HG03135 (cell line): Measurements from ENCODE around the gene IFIT3.

Experiments
- ATAC-seq: cut with Tn5 transposase; IDR thresholded peaks from one replicate; pipeline ENCODE4 v1.9.1; 2021; ENCODE audit warnings: mild to moderate bottlenecking, moderate library complexity; ENCODE audit not compliant: unreplicated experiment

IFIT3 gene

DNA sequence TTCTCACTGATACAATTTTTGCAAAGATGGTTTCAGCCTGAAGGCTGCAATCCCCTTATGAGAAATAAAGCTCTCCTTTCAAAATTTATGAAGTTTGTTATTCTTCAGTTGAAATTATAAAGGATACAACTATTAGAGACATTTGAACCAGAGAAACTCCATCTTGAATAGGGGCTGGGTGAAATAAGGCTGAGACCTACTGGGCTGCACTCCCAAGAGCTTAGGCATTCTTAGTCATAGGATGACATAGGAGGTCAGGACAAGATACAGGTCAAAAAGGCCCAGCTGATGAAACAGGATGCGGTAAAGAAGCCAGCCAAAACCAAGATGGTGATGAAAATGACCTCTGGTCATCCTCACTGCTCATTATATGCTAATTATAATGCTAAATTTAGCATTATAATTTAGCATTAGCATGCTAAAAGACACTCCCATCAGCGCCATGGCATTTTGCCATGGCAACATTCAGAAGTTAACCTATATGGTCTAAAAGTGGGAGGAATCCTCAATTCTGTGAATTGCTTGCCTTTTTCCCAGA, 27.7 kb downstream of the IFIT3 start:
- ATAC-seq: no peak

GRCh38 chr10:89357096-89357495, 29.3 kb downstream of the IFIT3 start:
- ATAC-seq: no peak

DNA sequence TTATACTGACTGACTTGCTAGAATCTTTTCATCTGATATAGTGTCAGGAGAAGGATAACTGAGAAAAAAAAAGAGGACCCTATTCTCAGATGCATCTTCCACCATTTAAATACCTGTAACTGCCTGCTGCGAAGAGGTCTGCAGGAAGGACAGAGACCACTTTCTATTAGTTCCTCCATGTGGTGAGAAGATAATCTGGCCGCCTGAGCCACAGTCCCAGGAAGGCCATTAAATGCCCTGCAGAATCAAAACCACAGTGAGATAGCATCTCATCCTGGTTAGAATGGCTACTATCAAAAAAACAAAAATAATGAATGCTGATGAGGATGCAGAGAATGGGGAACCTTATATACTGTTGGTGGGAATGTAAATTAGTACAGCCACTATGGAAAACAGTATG, 30.2 kb downstream of the IFIT3 start:
- ATAC-seq: no peak

GRCh38 chr10:89360157-89360556, 32.4 kb downstream of the IFIT3 start:
- no peak for ATAC-seq

GRCh38 chr10:89362929-89363328, 35.1 kb downstream of the IFIT3 start:
- no peak for ATAC-seq

- ATAC-seq: no peak
Observed at GRCh38 chr10:89363729-89364442, 36.1 kb downstream of the IFIT3 start.

DNA sequence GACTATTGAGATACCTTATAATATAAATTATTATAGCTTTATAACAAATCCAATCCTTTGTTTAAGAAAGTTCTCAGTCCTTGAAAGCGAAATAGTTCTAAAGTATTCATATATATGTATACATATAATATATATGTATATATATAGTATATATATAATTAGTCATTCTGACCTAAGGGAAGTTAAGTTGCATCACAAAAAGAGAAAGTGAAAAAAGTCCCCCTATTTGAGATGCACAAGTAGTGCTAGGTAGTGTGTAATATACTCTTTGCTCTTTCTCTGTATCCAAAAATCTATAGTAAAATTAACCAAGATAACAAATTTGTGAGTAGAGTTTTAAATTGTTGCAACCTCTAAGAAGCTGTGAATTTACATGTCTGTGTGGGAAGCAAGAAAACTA, 36.7 kb downstream of the IFIT3 start:
- ATAC-seq: no peak

DNA sequence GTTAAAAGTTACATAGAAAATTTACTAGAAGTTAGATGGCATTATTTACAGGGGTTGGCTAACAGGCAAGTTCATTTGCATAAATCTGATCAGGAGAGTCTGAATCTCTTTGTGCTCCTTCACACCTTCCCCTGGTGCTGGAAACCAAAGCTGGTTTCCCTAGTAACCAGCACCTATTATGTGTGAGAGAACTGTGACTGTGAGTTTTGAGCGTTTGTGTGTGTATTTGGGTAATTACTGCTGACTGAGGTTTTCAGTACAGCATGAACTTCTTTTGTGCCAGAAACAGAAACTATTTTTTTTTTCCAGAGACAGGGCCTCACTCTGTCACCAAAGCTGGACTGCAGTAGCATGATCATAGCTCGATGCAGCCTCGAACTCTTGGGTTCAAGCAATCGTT, 39.7 kb downstream of the IFIT3 start:
- peak; percentile 80 for ATAC-seq

- no peak for ATAC-seq
Observed at GRCh38 chr10:89368129-89368528, 40.3 kb downstream of the IFIT3 start.

GRCh38 chr10:89369156-89370105, 41.6 kb downstream of the IFIT3 start:
- no peak for ATAC-seq

DNA sequence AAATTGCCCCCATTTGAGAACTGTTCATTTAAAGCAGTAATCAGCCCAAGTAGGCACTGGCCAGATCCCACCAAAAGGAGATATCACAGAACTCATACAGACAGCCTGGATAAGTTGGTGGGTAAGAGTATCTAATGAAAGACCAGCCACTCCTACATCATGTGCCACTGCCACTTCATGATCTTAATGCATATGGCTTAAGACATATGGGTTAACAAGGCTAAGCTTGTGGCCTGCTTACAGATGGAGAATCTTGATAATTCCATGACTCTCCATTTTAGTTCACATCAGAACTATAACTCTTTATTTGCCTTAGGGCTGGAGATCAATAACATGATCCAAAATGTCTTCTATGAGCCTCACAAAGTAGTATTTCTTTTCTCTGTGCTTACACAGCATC, 43.3 kb downstream of the IFIT3 start:
- no peak for ATAC-seq

- no peak for ATAC-seq
Observed at GRCh38 chr10:89371987-89372386, 44.2 kb downstream of the IFIT3 start.

DNA sequence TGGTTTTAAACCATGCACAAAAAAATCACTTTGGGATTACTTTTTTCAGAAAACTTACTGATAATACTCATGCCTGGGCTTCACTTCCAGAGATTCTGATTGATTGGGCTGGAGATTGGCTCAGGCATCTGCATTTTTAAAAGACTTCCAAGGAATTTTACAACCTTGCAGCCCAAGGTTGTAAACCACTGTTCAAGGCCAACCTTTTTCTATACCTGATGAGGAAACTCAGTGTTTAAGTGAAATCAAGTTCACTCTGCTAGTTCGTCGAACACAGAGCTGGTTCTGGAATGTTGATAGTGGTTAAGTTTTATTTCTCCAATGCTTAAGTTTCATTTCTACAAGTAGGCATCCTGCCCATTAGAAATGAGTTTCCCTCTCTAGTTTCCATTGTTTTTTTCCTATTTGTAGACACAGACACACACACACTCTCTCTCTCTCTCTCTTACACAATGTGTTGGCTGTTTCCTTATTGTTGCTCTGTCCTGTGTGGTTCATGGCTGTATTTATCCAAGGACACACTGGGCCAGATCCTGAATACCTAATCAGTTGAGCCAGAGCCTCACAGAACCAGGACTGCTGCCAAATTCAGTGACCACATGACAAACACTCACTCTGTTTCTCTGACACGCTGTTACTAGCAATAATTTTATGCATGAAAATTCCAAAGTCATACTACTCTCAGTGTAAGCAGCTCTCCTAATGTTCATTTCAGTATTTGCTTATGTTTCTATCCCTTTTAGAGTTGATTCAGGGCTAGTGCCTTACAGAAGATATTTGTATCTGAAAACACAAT, 46.3 kb downstream of the IFIT3 start:
- no peak for ATAC-seq

DNA sequence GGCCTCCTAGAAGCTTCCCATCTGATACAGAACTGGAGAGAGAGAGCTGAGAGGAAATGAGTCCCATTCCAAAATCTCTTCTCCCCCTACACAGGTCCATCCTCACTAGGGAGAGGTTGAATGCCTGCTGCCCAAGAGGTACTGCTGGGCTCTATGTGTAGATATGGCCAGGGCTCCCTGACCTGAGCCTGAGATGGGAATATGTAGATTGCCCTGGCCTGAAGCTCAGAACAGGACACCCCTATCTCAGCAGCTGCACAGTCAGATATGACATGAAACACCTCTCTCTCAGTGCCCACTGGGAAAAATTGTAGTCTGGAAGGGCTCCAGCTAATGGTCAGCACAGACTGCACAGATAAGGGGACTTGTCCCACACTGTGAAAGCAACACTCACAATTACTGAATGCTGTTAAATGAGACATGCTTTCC, 46.9 kb downstream of the IFIT3 start:
- ATAC-seq: no peak

- ATAC-seq: no peak
Observed at GRCh38 chr10:89377705-89378637, 50.2 kb downstream of the IFIT3 start, which contains the start of gene IFIT1B. IFIT1B (plus strand) TSS chr10:89378056; CDS start chr10:89378136, 80 bp downstream.

- ATAC-seq: no peak
Observed at GRCh38 chr10:89379103-89379502, 51.3 kb downstream of the IFIT3 start.

DNA sequence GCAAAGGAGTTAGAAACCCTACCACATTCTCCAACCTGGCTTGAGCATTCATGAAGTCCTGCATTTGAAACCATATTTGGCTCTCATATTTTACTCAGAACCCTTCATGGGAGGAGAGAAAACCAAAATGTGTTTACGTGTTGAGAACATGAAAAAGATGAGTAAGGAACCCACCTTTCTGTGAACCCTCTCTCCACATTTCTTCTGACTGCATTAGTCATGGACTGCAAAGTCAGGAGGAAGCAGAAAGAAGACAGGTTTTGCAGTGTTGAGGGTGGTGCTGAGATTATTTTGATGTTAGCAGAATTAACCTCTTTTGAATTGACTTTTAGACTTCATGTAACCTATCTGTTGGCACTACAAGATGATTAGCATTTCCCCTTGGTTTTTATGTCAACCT, 55.0 kb downstream of the IFIT3 start:
- no peak for ATAC-seq

DNA sequence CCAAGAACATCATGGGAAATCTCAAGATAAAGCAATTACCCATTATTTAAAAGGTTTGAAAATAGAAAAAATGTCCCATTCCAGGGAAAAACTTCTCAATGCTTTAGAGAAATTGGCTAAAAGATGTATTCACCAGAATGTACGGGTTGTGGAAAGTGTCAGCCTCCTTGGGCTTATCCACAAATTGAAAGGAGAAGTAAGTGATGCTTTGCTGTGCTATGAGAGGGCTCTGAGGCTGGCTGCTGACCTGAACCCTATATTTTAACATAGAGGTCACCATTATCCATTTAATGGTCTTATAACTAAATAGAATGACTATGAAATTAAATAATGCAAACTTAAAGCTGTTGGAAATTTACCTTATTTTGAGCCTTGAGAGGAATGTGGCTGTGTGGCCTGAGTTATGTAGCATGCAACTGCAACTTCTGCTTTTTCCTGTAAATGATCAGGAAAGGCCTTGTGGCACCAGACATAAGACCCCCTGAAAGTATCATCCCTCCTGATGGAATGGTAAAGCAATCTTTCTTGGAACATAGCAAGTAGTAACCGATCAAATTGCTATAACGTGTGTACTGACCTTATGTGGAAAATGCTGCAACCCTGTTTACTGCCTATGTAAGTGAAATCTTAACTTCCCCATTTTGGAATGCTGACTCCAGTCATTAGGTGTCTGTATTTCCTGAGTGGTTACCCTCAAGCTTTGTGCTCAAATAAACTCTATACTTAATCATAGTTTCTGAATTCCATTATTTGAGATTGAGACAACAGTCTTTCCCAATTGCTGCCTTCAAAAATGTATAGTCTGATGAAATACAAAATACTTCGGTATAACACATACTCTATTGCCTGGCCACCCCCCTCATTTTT, 56.9 kb downstream of the IFIT3 start:
- no peak for ATAC-seq

GRCh38 chr10:89388806-89389205, 61.0 kb downstream of the IFIT3 start:
- no peak for ATAC-seq
